Measurements from ENCODE around the gene THADA.

THADA gene

DNA sequence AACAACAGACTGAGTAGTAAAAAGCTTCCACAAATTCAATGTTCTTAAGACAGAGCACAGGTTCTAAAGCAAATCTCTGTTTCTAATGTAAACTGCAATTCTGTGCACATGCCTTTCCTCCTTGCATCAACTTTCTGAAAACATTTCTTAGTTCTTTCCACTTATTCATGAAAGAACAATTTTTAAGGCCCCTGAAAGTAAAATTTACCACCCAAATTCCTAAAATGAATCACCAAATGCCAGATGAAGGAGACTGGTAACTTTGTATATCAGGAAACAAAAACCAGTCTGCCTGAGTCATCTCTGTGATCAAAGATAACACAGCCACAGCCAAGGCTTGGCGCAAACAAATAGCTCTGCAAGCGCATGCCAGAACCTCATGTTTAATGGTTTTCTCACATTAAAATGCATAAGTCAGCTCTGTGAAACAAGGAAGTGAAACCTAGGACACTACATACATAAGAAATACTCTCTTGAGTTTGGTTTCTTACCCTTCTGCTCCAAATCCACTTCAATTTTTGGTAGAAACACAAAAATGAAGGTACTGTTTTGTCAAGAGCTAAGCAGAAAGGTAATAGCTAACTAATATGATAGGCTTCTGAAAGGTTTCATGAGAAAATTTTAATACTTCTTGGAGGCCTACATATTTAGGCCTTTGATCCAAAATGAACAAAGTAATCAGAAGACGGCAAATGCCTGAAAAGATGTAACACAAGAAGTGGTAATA lies 169.4 kb downstream of the THADA start:
- no peaks in the 10 kb centered on the region for H3K36me3 ChIP-seq
- no peak overlapping the region for H3K4me3 ChIP-seq (ENCODE audit: low read depth in 1 of 2, low read length in 1 of 2)
- TF ChIP-seq, protein P1, sequence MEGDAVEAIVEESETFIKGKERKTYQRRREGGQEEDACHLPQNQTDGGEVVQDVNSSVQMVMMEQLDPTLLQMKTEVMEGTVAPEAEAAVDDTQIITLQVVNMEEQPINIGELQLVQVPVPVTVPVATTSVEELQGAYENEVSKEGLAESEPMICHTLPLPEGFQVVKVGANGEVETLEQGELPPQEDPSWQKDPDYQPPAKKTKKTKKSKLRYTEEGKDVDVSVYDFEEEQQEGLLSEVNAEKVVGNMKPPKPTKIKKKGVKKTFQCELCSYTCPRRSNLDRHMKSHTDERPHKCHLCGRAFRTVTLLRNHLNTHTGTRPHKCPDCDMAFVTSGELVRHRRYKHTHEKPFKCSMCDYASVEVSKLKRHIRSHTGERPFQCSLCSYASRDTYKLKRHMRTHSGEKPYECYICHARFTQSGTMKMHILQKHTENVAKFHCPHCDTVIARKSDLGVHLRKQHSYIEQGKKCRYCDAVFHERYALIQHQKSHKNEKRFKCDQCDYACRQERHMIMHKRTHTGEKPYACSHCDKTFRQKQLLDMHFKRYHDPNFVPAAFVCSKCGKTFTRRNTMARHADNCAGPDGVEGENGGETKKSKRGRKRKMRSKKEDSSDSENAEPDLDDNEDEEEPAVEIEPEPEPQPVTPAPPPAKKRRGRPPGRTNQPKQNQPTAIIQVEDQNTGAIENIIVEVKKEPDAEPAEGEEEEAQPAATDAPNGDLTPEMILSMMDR (IDR thresholded peaks at IDR 0.05), result no peak
- H3K4me1 ChIP-seq (ENCODE audit: control insufficient read depth in 1 of 2, insufficient read depth in 1 of 2, low read depth in 1 of 2, low read length in 1 of 2), result no peaks in the 10 kb centered on the region
- no peaks in the 10 kb centered on the region for H3K27me3 ChIP-seq
- no peak overlapping the region for H3K27ac ChIP-seq
- H3K9me3 ChIP-seq, result no peaks in the 10 kb centered on the region

DNA sequence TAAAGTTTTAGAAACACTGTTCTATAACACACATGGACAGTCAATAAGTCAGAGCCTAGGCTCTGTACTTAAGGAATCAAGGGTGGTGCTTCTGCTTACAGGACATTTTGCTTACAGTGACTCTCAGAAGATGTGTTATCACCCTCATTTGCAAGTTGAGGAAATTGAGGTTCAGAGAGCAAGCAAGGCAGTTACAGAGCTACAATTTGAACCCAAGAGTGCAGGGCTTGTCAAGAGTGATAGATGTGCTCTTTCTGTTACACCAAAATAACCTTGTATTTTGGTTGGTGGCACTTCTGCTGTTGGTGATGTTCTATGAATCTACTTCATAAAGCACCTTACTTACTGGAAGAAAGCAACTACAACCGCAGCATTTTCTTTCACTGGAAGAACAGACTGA lies 170.2 kb downstream of the THADA start:
- Histone ChIP-seq H3K4me3 (ENCODE audit: low read depth in 1 of 2, low read length in 1 of 2) (no peak overlapping the region), H3K9me3 (no peaks in the 10 kb centered on the region), H3K36me3 (no peaks in the 10 kb centered on the region), H3K4me1 (ENCODE audit: control insufficient read depth in 1 of 2, insufficient read depth in 1 of 2, low read depth in 1 of 2, low read length in 1 of 2) (no peaks in the 10 kb centered on the region), H3K27me3 (no peaks in the 10 kb centered on the region), H3K27ac (no peak overlapping the region)
- TF ChIP-seq, protein P1 (IDR thresholded peaks at IDR 0.05), result no peak

DNA sequence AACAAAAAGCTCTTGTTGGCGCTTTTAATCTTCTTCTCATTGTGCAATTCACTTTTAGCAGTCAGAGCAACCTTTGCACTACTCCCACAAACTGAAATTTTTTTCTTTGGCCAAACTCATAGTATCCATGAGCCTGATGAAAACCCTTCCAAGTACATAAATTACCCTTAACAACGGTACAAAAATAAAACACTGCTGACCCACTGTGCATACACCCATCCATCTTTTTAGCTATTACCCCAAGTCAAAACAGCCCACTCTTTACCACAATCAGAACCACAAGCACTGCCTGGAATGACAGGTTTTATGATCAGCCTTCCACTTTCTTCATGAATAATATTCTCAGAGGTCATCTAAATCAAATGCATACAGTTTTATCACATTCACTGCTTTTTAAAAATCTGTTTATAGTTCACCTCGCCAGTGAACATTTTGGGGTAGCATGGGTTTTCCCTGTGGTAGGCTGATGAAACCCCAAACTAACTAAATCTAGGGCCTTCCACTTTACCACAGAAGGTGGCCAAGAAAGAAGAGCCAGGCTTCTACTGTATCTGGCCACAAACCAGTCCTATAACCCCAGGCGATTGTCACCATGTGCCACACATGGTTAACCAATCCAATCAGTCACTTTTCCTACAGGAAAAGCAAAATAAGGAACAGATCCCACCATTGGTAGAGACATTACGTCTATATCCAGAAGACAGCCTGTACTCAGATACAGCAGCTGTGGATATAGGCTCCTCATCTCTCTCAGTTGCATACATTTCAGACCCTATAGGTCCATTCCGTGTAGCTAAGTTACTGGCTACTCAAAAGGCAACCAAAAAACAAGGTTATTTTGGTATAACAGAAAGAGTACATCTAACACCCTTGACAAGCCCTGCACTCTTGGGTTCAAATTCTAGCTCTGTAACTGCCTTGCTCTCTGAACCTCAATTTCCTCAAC lies 171.3 kb downstream of the THADA start:
- H3K27me3 ChIP-seq, result no peaks in the 10 kb centered on the region
- H3K4me3 ChIP-seq (ENCODE audit: low read depth in 1 of 2, low read length in 1 of 2), result no peak overlapping the region
- H3K4me1 ChIP-seq (ENCODE audit: control insufficient read depth in 1 of 2, insufficient read depth in 1 of 2, low read depth in 1 of 2, low read length in 1 of 2), result peaks cover under 1 to 11% of the 10 kb centered on the region in 2 experiments
- TF ChIP-seq, protein P1 (IDR thresholded peaks at IDR 0.05), result no peak
- no peak overlapping the region for H3K27ac ChIP-seq
- no peaks in the 10 kb centered on the region for H3K36me3 ChIP-seq
- H3K9me3 ChIP-seq, result no peaks in the 10 kb centered on the region

DNA sequence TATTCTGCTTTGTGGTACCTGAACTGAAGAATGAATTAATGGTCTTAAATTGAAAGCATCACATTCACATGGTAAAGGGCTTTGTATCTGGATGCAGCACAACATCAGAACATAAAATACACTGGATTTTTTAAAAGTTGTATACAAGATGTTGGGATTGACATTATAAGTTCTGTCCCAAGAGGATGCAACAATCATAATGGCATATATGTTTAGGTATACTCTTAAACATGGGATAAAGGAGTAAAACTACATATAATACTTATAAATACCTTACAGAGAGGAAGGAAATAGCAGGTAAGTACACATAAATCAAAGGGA lies 171.9 kb downstream of the THADA start:
- H3K27me3 ChIP-seq, result no peaks in the 10 kb centered on the region
- no peak overlapping the region for H3K4me3 ChIP-seq (ENCODE audit: low read depth in 1 of 2, low read length in 1 of 2)
- no peak overlapping the region for H3K27ac ChIP-seq
- peaks cover 7 to 17% of the 10 kb centered on the region in 2 experiments for H3K4me1 ChIP-seq (ENCODE audit: control insufficient read depth in 1 of 2, insufficient read depth in 1 of 2, low read depth in 1 of 2, low read length in 1 of 2)
- H3K36me3 ChIP-seq, result no peaks in the 10 kb centered on the region
- no peaks in the 10 kb centered on the region for H3K9me3 ChIP-seq
- TF ChIP-seq, protein P1 (IDR thresholded peaks at IDR 0.05), result no peak

DNA sequence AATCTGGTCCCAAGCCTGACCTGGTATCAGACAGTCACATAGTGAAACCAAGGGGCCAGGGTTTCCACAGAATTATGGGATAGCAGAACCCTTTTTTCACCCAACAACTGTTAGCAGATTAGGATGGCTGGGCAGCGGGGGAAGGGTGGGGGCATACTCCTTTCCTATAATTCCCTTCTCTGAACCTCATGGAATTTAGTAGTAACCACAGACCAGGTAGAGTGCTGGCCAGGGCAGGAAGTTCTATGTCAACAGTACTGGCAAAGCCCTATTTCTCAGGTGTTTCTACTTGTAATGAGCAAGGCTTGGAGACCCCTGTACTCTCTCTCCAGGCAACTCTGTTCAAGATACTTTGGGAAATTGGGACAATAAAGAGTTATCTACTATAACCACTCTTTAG lies 174.6 kb downstream of the THADA start:
- no peak overlapping the region for H3K4me3 ChIP-seq (ENCODE audit: low read depth in 1 of 2, low read length in 1 of 2)
- TF ChIP-seq, protein P1 (IDR thresholded peaks at IDR 0.05), result no peak
- no peaks in the 10 kb centered on the region for H3K27me3 ChIP-seq
- H3K9me3 ChIP-seq, result no peaks in the 10 kb centered on the region
- no peaks in the 10 kb centered on the region for H3K36me3 ChIP-seq
- H3K4me1 ChIP-seq (ENCODE audit: control insufficient read depth in 1 of 2, insufficient read depth in 1 of 2, low read depth in 1 of 2, low read length in 1 of 2), result peaks cover 34 to 45% of the 10 kb centered on the region in 2 experiments
- no peak overlapping the region for H3K27ac ChIP-seq

Data from neutrophil (primary cell).